ENCODE measurements around the gene MMP24.
A peak's percentile ranks its signal among the peaks of the same experiment; 100 is the strongest.
"Not testable (repeated sequence)": the region's sequence is repeated elsewhere in the genome, so short reads cannot be mapped to it uniquely, and the experiment has no call there.

MMP24 gene

DNA sequence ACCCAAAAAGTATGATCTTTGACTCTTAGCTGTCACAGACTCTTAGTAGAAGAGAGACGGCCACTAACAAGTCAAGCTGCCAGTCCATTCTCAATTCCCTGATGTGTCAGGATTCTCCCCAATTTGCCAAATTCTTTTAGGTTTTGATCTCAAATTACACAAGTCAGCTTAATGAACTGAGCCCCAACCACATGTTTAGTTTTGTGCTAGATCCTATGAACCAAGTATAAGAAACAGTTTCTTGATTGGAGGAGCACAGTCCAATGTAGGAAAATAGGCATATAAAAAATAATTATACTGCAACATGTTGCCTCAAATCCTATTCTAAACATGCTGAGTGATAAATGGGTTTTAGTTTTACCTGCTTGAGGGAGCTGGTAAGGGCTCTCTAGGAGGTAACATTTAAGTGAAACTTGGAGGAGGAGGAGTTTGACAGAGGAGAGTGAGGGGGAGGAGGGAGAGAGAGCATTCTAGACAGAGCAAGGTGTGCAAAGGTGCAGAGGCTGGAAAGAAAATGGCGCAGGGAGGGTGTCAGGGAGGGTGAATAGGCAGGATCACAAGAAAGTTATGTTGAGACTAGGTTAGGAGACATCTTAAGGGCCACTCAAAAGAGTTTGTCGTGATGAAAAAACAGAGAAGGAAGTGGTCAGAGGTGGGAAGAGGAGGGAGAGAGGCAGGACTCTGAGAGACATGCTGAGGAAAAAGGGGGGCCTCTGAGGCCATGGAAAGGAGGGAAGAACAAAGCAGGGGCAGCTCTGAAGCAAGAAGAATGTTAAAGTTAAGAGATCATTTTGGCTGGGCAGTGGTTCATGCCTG lies 88.5 kb downstream of the MMP24 start:
- Mint-ChIP-seq H3K36me3 (ENCODE audit: insufficient read depth) (peaks cover 4% of the 10 kb centered on the region), H3K4me3 (no peak overlapping the region), H3K27ac (peak overlapping the region; percentile 54 to 84), H3K9me3 (no peaks in the 10 kb centered on the region), H3K4me1 (ENCODE audit: low read depth in 2 of 2) (peaks cover 8 to 23% of the 10 kb centered on the region in 2 donors), H3K27me3 (no peaks in the 10 kb centered on the region)
- ATAC-seq (replicated peaks), result no peak
- no peak for DNase-seq

DNA sequence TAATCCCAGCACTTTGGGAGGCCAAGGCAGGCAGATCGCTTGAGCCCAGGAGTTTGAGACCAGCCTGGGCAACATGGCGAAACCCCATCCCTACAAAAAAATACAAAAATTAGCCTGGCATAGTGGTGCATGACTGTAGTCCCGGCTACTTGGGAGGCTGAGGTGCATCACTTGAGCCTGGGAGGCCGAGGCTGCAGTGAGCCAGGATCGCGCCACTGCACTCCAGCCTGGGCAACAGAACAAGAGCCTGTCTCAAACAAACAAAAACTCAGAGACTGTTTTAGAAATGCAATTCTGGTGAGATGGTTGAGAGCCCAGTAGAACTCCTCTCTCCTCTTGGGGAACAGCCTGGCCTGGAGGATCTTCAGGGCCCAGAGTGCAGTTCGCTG lies 89.1 kb downstream of the MMP24 start:
- not testable (repeated sequence) for H3K27me3 Mint-ChIP-seq; H3K9me3 Mint-ChIP-seq; H3K36me3 Mint-ChIP-seq (ENCODE audit: insufficient read depth); DNase-seq; ATAC-seq (replicated peaks); H3K4me3 Mint-ChIP-seq
- peak overlapping the region; percentile 54 to 84 for H3K27ac Mint-ChIP-seq
- peaks cover 8 to 23% of the 10 kb centered on the region in 2 donors for H3K4me1 Mint-ChIP-seq (ENCODE audit: low read depth in 2 of 2)

DNA sequence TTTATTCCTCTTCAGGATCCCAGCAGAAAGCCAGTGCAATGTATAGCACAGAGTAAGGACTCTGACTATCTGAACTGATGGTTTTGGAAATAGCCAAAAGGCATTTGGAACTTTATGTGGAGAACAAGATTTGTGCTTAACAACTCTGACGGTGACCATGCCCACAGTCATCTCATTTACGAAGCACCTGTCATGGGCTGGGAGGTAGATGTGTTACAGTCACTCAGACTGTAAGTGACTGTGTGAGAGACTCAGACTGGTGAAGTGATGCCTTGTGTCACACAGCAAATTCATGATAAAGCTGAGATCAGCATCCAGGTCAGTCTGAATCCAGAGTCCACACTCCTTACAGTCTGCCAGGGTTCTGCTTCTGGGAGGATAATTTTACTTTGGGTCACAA lies 89.6 kb downstream of the MMP24 start:
- Mint-ChIP-seq H3K27ac (peak overlapping the region in 1 of 2 donors; percentile 84), H3K36me3 (ENCODE audit: insufficient read depth) (peaks cover 4% of the 10 kb centered on the region), H3K9me3 (no peaks in the 10 kb centered on the region), H3K4me1 (ENCODE audit: low read depth in 2 of 2) (peaks cover 8 to 23% of the 10 kb centered on the region in 2 donors), H3K27me3 (no peaks in the 10 kb centered on the region), H3K4me3 (no peak overlapping the region)
- no peak for ATAC-seq (replicated peaks)
- no peak for DNase-seq

DNA sequence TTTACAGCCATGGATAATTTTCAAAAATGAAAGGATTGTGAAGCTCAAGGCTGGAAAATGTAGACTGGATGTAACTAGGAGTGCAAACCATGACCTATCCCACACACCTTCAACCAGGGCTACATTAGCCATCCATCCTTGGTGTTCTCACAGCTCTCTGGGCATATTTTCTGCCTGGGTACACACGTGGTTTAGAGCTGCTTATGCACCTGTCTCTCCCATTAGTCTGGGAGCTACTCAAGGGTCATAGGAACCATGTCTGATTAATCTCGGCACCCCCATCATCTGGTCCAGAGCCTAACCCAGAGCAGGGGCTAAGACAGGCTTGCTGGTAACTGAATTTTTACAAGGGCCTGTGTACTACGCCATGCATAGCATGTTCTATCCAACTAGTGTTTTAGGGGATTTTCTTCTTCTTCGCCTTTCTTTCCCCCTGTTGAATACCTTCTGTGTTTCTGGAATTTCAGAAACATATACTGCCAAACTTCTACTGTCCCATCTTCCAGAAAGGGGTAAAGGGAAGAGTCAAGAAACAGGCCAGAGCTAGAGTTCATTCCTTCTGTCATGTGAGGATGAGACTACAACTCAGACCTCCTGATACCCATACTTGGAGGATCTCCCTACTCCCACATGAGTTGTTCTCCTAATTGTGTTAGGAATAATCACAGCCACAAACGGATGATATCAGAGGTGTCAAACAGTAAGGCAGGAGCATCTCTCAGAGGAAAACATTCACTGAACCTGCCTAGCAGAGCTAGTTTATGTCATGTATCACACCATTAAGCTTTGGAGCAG lies 91.1 kb downstream of the MMP24 start:
- H3K9me3 Mint-ChIP-seq, result no peaks in the 10 kb centered on the region
- no peak for DNase-seq
- ATAC-seq (replicated peaks), result no peak
- H3K4me3 Mint-ChIP-seq, result no peak overlapping the region
- peak overlapping the region in 1 of 2 donors; percentile 49 for H3K27ac Mint-ChIP-seq
- H3K27me3 Mint-ChIP-seq, result no peaks in the 10 kb centered on the region
- peaks cover 8 to 18% of the 10 kb centered on the region in 2 donors for H3K4me1 Mint-ChIP-seq (ENCODE audit: low read depth in 2 of 2)
- peaks cover 4% of the 10 kb centered on the region for H3K36me3 Mint-ChIP-seq (ENCODE audit: insufficient read depth)

DNA sequence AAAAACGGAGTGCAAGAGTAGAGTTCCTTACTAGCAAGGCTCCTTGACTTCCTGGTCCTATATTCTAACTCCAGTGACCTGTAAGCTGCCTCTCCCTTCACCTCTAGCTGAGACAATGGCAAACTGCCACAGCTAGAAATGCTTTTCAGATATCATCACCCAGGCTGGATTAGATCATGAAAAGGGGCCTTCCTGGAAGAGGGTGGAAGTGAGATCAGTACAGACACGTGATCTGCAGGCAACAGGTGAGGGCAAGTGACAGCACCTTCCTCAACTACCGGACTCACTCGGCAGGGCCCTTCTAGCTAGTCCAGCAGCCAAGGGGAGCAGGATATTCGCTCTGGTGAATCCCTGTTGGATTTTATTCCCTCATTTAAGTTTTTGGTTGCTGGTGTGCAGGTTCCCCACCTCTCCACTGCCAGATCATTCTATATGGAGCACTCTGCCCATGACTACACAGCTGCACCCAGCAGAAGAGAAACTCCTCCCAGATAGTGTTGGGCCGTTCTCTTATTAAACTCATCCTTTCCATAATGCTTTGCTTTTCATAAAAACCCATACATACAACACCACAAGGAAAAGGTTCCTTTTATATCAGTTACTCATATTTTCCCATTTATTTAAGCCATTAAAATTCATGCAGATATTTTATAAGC lies 92.1 kb downstream of the MMP24 start:
- H3K36me3 Mint-ChIP-seq (ENCODE audit: insufficient read depth), result peaks cover 4% of the 10 kb centered on the region
- no peaks in the 10 kb centered on the region for H3K27me3 Mint-ChIP-seq
- H3K27ac Mint-ChIP-seq, result peak overlapping the region in 1 of 2 donors; percentile 49
- no peak overlapping the region for H3K4me3 Mint-ChIP-seq
- H3K4me1 Mint-ChIP-seq (ENCODE audit: low read depth in 2 of 2), result peaks cover 8 to 20% of the 10 kb centered on the region in 2 donors
- no peak for DNase-seq
- no peaks in the 10 kb centered on the region for H3K9me3 Mint-ChIP-seq
- no peak for ATAC-seq (replicated peaks)

DNA sequence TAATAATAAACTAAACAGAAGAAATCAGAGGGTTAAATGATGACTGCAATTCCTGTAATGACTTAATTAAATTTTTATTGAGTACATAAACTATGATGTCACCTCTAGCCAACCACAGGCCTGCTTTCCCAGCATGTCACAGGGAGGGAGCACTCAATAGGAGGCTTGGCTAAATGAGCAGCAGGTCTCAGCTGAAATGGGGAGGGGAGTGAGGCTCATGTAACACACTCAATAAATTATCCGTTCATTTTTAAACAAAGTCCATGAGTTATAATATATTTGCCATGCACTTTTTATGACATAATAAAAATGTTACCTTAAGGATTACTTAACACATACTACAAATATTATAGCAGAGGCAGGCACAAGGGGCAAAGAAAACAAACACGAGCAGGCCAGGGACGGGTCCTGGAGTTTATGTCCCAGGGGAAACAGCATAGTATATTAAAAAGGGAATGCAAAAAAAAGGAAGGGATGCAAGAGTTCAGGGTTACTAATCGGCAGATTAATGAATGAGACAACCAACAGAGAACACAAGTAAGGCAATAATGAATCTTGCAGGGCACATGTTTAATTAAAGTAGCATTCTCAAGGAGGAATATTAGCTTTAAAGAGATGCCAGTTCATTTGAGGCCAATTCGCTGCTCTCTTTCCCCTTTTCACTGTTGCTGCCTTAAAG lies 92.8 kb downstream of the MMP24 start:
- H3K36me3 Mint-ChIP-seq (ENCODE audit: insufficient read depth), result peaks cover 8% of the 10 kb centered on the region
- peak overlapping the region in 1 of 2 donors; percentile 49 for H3K27ac Mint-ChIP-seq
- no peaks in the 10 kb centered on the region for H3K9me3 Mint-ChIP-seq
- ATAC-seq (replicated peaks) (no peak), DNase-seq (no peak)
- no peaks in the 10 kb centered on the region for H3K27me3 Mint-ChIP-seq
- no peak overlapping the region for H3K4me3 Mint-ChIP-seq
- H3K4me1 Mint-ChIP-seq (ENCODE audit: low read depth in 2 of 2), result peaks cover 8 to 18% of the 10 kb centered on the region in 2 donors

DNA sequence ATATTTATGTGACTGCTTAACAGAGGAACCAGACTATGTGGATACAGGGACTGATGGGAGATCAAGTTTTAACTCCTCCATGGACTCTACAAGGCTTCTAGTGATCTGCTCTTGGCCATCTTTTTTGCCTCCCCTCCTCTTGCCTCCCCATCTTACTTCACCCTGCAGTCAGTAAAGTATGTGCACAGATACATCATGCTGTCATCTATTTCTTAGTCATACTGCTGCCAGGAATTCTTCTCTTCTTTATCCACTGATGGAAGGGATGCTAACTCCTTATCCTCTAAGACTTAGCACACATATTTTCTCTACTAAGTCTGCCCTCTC lies 93.3 kb downstream of the MMP24 start:
- no peak for DNase-seq

DNA sequence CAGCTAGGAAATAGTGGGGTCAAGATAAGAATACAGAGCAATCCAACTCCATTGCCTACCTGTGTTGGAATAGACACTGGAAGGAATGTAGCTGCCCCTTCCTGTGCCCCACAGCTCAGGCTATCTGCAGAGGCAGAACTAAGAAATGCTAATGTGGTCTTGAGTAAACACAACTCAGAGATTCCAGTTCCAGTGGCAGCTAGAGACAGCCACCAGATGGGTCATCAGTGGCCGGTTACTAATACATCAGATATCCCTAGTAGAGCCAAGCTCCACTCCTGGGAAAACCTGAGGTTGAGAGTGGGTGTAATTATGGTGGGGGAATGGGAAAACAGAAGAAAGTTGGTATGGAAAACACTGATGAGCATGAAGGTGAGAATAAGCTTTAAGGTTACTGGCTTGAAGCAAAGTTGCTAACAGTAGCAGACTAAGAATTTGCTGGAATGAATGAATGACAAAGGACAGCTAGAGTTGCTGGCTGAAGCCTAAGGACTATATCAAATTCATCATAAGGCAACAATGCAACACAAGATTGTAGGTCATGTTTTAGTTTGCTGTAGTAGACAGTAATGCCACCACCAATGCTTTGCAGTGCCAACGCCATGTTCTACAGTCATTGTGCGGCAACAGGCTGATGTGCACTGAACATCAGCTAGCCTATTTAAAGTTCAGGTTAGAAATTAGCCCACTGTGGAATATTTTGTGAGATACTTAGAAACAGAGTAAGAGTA lies 94.1 kb downstream of the MMP24 start:
- no peak for ATAC-seq (replicated peaks)
- H3K4me3 Mint-ChIP-seq, result no peak overlapping the region
- H3K36me3 Mint-ChIP-seq (ENCODE audit: insufficient read depth), result peaks cover 6% of the 10 kb centered on the region
- peaks cover 3 to 12% of the 10 kb centered on the region in 2 donors for H3K4me1 Mint-ChIP-seq (ENCODE audit: low read depth in 2 of 2)
- no peaks in the 10 kb centered on the region for H3K27me3 Mint-ChIP-seq
- no peak for DNase-seq
- no peaks in the 10 kb centered on the region for H3K9me3 Mint-ChIP-seq
- peak overlapping the region in 1 of 2 donors; percentile 45 for H3K27ac Mint-ChIP-seq

More for the DNA sequence above, 93.3 kb downstream of the MMP24 start:
- no peak for ATAC-seq (replicated peaks)
- Mint-ChIP-seq H3K27ac (no peak overlapping the region), H3K36me3 (ENCODE audit: insufficient read depth) (peaks cover 10% of the 10 kb centered on the region), H3K4me1 (ENCODE audit: low read depth in 2 of 2) (peaks cover 8 to 16% of the 10 kb centered on the region in 2 donors), H3K4me3 (no peak overlapping the region), H3K27me3 (no peaks in the 10 kb centered on the region), H3K9me3 (no peaks in the 10 kb centered on the region)

DNA sequence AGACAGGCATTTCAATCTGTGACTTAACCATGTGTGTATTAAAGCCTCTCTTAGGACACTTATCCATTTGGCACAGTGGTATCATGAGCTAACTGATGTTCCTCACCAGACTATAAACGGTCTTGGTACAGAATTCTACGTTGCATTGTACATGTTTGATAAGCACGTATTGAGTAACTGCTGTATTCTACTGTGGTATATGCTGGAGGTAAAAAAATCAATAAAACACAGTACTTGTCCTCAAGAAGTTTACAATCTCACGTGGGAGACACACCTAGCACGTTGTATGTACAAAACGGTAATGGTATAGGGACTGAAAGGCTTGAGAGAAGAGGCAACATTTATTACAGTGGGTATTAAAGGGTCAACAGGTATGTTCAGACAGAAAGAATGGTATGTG lies 98.9 kb downstream of the MMP24 start:
- H3K27ac Mint-ChIP-seq, result no peak overlapping the region
- no peak for ATAC-seq (replicated peaks)
- H3K36me3 Mint-ChIP-seq (ENCODE audit: insufficient read depth), result peaks cover 8% of the 10 kb centered on the region
- H3K4me1 Mint-ChIP-seq (ENCODE audit: low read depth in 2 of 2), result peaks cover 0 to 11% of the 10 kb centered on the region in 2 donors
- no peaks in the 10 kb centered on the region for H3K9me3 Mint-ChIP-seq
- no peak for DNase-seq
- H3K27me3 Mint-ChIP-seq, result no peaks in the 10 kb centered on the region
- no peak overlapping the region for H3K4me3 Mint-ChIP-seq

DNA sequence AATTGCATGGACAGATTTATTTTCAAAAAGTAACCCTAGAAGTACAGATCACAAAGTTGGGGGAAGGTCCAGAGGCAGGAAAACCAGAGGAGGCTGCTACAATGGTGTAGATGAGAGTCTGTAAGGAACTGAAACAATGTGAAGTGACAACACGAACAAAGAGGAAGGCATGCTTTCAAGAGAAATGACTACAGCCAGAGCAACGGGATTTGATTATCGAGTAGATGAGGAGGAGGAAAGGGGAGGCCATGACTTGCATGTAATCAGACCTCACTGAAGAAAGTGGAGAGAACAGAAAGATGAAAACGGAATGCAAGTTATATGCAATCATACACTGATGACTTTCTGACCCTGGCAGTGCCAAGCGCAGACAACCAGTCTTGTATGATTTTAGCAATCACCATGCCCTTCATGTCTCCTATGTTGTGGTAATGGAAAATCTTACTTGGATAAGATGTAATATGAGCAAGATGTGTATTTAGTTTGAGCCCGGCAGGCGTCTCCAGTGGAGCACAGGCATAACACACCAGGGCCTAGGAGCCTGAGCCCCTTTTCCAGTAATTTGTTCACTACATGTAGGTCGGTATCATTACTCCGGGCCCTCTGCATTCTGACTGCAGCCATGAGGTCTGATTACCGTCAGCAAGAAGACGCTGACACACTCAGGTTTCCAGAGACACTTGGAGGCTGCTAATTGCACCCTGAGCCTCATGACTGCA lies 99.7 kb downstream of the MMP24 start:
- Mint-ChIP-seq H3K27ac (no peak overlapping the region), H3K4me1 (ENCODE audit: low read depth in 2 of 2) (peaks cover 0 to 11% of the 10 kb centered on the region in 2 donors), H3K9me3 (no peaks in the 10 kb centered on the region), H3K27me3 (no peaks in the 10 kb centered on the region), H3K36me3 (ENCODE audit: insufficient read depth) (peaks cover 8% of the 10 kb centered on the region), H3K4me3 (no peak overlapping the region)
- DNase-seq (no peak), ATAC-seq (replicated peaks) (no peak)
